Neural progenitor cell (in vitro differentiated cells): ENCODE results near the gene RHD. TPM values are rescaled to one million over a fixed set of nuclear protein-coding genes. Genes with fewer than 3 reads are reported as not detected.

ENCODE experiments used
- DNase-seq: peaks from one replicate; pipeline ENCODE4 v3.0.0-alpha.2; 2016; ENCODE audit warnings: low spot score
- H2AFZ ChIP-seq: fragments of 200-600 bp; sonication (generic); replicated peaks from 2 replicates; pipeline ENCODE4 v1.6.1; 2016; ENCODE audit warnings: antibody characterized with exemption
- H3F3A ChIP-seq: fragments of 200-600 bp; sonication (generic); 2 replicates; pipeline ENCODE4 v1.6.1; 2016; ENCODE audit warnings: antibody characterized with exemption, low read depth
- H3K27ac ChIP-seq: fragments of 200-600 bp; sonication (generic); 2 replicates; pipeline ENCODE4 v1.5.1; 2016; ENCODE audit warnings: mild to moderate bottlenecking
- H3K27me3 ChIP-seq: fragments of 200-600 bp; sonication (generic); 2 replicates; pipeline ENCODE4 v1.6.1; 2016; ENCODE audit warnings: mild to moderate bottlenecking, moderate library complexity
- H3K36me3 ChIP-seq: fragments of 200-600 bp; sonication (generic); 2 replicates; pipeline ENCODE4 v1.5.1; 2016
- H3K4me1 ChIP-seq: fragments of 200-600 bp; sonication (generic); 2 replicates; pipeline ENCODE4 v1.6.1; 2016; ENCODE audit warnings: mixed run types
- H3K4me2 ChIP-seq: fragments of 200-600 bp; sonication (generic); 2 replicates; pipeline ENCODE4 v1.6.1; 2016
- H3K4me3 ChIP-seq: fragments of 200-600 bp; sonication (generic); 2 replicates; pipeline ENCODE4 v1.5.1; 2016
- H3K79me2 ChIP-seq: fragments of 200-600 bp; sonication (generic); 2 replicates; pipeline ENCODE4 v1.6.1; 2016; ENCODE audit warnings: low read depth
- H3K9ac ChIP-seq: fragments of 200-600 bp; sonication (generic); 2 replicates; pipeline ENCODE4 v1.6.1; 2016
- H3K9me3 ChIP-seq: fragments of 200-600 bp; sonication (generic); 2 replicates; pipeline ENCODE4 v1.5.1; 2016; ENCODE audit warnings: low read depth
- H4K20me1 ChIP-seq: fragments of 200-600 bp; sonication (generic); 2 replicates; pipeline ENCODE4 v1.6.1; 2016; ENCODE audit warnings: low read depth
- H3K27ac Mint-ChIP-seq: 3 replicates; pipeline ENCODE4 v1.8.0; 2021; ENCODE audit warnings: mixed read lengths
- H3K27me3 Mint-ChIP-seq: 2 replicates; pipeline ENCODE4 v1.8.0; 2022; ENCODE audit warnings: low read depth, mild to moderate bottlenecking, inconsistent platforms, moderate library complexity, mixed read lengths; ENCODE audit not compliant: insufficient read depth
- H3K36me3 Mint-ChIP-seq: 3 replicates; pipeline ENCODE4 v1.8.0; 2021; ENCODE audit warnings: mixed read lengths
- H3K4me1 Mint-ChIP-seq: 3 replicates; pipeline ENCODE4 v1.8.0; 2021; ENCODE audit warnings: mixed read lengths
- H3K4me3 Mint-ChIP-seq: 3 replicates; pipeline ENCODE4 v1.8.0; 2021; ENCODE audit warnings: mild to moderate bottlenecking, moderate library complexity, mixed read lengths
- H3K9me3 Mint-ChIP-seq: 3 replicates; pipeline ENCODE4 v1.8.0; 2020; ENCODE audit warnings: mixed read lengths
- EZH2 ChIP-seq: fragments of 200-600 bp; sonication (generic); IDR thresholded peaks from 2 replicates; pipeline ENCODE4 v1.6.1; 2017; ENCODE audit warnings: antibody characterized with exemption, mild to moderate bottlenecking, moderate library complexity
- EZH2phosphoT487 ChIP-seq: fragments of 200-600 bp; sonication (generic); IDR thresholded peaks from 2 replicates; pipeline ENCODE4 v1.6.1; 2017; ENCODE audit warnings: antibody characterized with exemption
- total RNA-seq: library from RNA; depleted of rRNA; stranded (reverse); fragments of >200 nt; gene quantifications from 2 replicates; pipeline ENCODE4 v1.2.3, GENCODE V29; 2015; ENCODE audit warnings: low replicate concordance
- TF ChIP-seq, protein P1 (sequence below): fragments of 200-600 bp; sonication (generic); IDR thresholded peaks from 2 replicates; pipeline ENCODE4 v1.5.1; 2017; ENCODE audit warnings: antibody characterized with exemption, mild to moderate bottlenecking

Gene RHD
- total RNA-seq, 1 donor from 2014 or later: not detected

DNA sequence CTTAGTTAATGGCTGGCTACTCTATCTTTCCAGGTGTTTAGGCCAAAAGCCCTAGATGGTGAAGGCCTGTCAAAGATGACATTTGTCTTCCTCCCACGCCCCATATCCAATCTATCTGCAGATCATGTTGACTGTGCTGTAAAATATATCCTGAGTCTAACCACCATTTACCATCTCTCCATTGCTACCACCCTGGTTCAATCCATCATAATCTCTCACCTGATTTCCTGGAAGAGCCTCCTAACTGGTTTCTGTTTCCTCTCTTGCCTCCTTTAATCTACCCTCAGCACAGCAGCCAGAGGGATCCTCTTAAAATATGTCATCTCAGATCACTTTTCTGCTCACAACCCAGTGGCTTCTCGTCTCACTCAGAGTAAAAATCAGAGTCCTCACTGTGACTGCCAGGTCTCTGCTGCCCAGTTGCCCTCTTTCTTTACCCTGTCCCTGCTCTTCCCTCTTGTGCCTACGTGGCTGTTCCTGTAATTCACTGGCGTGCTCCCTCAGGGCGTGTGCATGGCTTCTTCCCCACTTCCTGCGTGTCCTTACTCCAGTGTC, 83.6 kb downstream of the RHD start:
- peaks cover 19% of the 10 kb centered on the region for H3K36me3 Mint-ChIP-seq
- Histone ChIP-seq H3K27me3 (no peaks in the 10 kb centered on the region), H3K36me3 (peaks cover 10% of the 10 kb centered on the region), H3K9me3 (no peaks in the 10 kb centered on the region), H2AFZ (no peak overlapping the region), H3K9ac (no peak overlapping the region), H4K20me1 (no peaks in the 10 kb centered on the region), H3K27ac (no peak overlapping the region), H3K79me2 (no peaks in the 10 kb centered on the region), H3K4me2 (no peak overlapping the region), H3K4me3 (no peak overlapping the region), H3K4me1 (no peaks in the 10 kb centered on the region), H3F3A (no peaks in the 10 kb centered on the region)
- no peak for DNase-seq
- no peaks in the 10 kb centered on the region for H3K4me1 Mint-ChIP-seq
- H3K4me3 Mint-ChIP-seq: no peak overlapping the region
- no peaks in the 10 kb centered on the region for H3K9me3 Mint-ChIP-seq
- peaks cover 2% of the 10 kb centered on the region for H3K27me3 Mint-ChIP-seq
- TF ChIP-seq EZH2phosphoT487: no peak
- TF ChIP-seq, protein P1, sequence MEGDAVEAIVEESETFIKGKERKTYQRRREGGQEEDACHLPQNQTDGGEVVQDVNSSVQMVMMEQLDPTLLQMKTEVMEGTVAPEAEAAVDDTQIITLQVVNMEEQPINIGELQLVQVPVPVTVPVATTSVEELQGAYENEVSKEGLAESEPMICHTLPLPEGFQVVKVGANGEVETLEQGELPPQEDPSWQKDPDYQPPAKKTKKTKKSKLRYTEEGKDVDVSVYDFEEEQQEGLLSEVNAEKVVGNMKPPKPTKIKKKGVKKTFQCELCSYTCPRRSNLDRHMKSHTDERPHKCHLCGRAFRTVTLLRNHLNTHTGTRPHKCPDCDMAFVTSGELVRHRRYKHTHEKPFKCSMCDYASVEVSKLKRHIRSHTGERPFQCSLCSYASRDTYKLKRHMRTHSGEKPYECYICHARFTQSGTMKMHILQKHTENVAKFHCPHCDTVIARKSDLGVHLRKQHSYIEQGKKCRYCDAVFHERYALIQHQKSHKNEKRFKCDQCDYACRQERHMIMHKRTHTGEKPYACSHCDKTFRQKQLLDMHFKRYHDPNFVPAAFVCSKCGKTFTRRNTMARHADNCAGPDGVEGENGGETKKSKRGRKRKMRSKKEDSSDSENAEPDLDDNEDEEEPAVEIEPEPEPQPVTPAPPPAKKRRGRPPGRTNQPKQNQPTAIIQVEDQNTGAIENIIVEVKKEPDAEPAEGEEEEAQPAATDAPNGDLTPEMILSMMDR: no peak
- TF ChIP-seq EZH2: no peak
- H3K27ac Mint-ChIP-seq: no peak overlapping the region

DNA sequence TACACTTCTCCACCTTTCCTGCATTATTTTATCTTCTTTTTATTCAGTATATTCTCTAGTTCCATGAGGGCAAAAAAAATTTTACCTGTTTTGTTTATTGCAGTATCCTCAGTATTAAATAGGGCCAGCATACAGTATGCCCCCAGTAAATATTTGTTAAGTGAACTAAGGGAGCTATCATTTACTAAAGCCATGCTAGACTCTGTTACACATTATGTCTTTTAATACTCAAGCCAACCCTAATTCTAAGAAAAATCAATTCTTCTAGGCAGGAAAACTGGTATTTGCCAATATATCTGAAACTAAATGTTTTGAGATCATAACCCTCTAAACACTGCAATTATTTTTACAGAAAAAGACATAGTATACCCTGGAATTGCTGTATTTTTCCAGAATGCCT, 84.1 kb downstream of the RHD start:
- Histone ChIP-seq H3K27ac (no peak overlapping the region), H3K4me3 (no peak overlapping the region), H3K36me3 (peaks cover 10% of the 10 kb centered on the region), H3F3A (no peaks in the 10 kb centered on the region), H2AFZ (no peak overlapping the region), H3K79me2 (no peaks in the 10 kb centered on the region), H4K20me1 (no peaks in the 10 kb centered on the region), H3K9me3 (no peaks in the 10 kb centered on the region), H3K4me1 (no peaks in the 10 kb centered on the region), H3K4me2 (no peak overlapping the region), H3K9ac (no peak overlapping the region), H3K27me3 (no peaks in the 10 kb centered on the region)
- H3K27ac Mint-ChIP-seq: no peak overlapping the region
- H3K27me3 Mint-ChIP-seq: peaks cover 2% of the 10 kb centered on the region
- TF ChIP-seq EZH2 (no peak), EZH2phosphoT487 (no peak)
- TF ChIP-seq, protein P1: no peak
- no peaks in the 10 kb centered on the region for H3K4me1 Mint-ChIP-seq
- no peaks in the 10 kb centered on the region for H3K9me3 Mint-ChIP-seq
- H3K4me3 Mint-ChIP-seq: no peak overlapping the region
- H3K36me3 Mint-ChIP-seq: peaks cover 23% of the 10 kb centered on the region
- no peak for DNase-seq

DNA sequence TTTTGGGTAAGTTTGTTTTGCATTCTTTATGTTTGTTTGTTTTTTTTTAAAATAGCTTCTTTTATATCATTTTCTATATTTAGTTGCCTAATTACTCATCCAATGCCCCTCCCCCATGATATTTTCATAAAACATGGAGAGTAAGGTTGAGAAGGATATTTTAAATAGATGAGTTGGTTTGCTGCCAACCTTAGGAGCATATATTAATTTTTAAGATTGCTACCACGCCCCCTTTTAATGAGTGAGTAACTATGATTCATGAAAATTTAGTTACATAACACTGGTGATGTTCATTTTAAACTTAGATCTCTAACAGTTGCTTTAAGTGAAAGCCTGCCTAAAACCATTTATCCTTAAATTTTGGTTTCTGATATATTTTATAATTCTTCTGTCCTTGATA, 84.5 kb downstream of the RHD start:
- H3K4me1 ChIP-seq: no peaks in the 10 kb centered on the region
- no peaks in the 10 kb centered on the region for H3K27me3 ChIP-seq
- H3K36me3 ChIP-seq: peaks cover 10% of the 10 kb centered on the region
- H3K9ac ChIP-seq: no peak overlapping the region
- no peak overlapping the region for H3K4me3 ChIP-seq
- no peak for DNase-seq
- TF ChIP-seq EZH2 (no peak), EZH2phosphoT487 (no peak)
- TF ChIP-seq, protein P1: no peak
- Mint-ChIP-seq H3K9me3 (no peaks in the 10 kb centered on the region), H3K4me3 (no peak overlapping the region), H3K4me1 (no peaks in the 10 kb centered on the region), H3K27ac (no peak overlapping the region), H3K27me3 (peaks cover 2% of the 10 kb centered on the region), H3K36me3 (peaks cover 26% of the 10 kb centered on the region)
- H3K27ac ChIP-seq: no peak overlapping the region
- H3K9me3 ChIP-seq: no peaks in the 10 kb centered on the region
- H3K79me2 ChIP-seq: no peaks in the 10 kb centered on the region
- H3F3A ChIP-seq: no peaks in the 10 kb centered on the region
- H4K20me1 ChIP-seq: no peaks in the 10 kb centered on the region
- no peak overlapping the region for H3K4me2 ChIP-seq
- H2AFZ ChIP-seq: no peak overlapping the region
